HG03354 (cell line): ENCODE results near the gene SULT1C3.

Experiments used
- ATAC-seq: cut with Tn5 transposase; IDR thresholded peaks from one replicate; pipeline ENCODE4 v1.9.1; 2021; ENCODE audit warnings: mild to moderate bottlenecking; ENCODE audit not compliant: unreplicated experiment, poor library complexity, severe bottlenecking

Gene SULT1C3

GRCh38 chr2:108288534-108289106, 48.9 kb downstream of the SULT1C3 start, which contains the start of gene SULT1C2:
Gene SULT1C2, plus strand, starts transcription at chr2:108288895. Its CDS starts 4,773 bp downstream, at chr2:108293668.
- no peak for ATAC-seq

- no peak for ATAC-seq
Observed at GRCh38 chr2:108293850-108294249, 54.1 kb downstream of the SULT1C3 start.

- ATAC-seq, result no peak
Observed at GRCh38 chr2:108297436-108298141, 57.8 kb downstream of the SULT1C3 start.

GRCh38 chr2:108301558-108301957, 61.8 kb downstream of the SULT1C3 start:
- ATAC-seq, result no peak

- no peak for ATAC-seq
Observed at GRCh38 chr2:108304975-108305374, 65.2 kb downstream of the SULT1C3 start.

- no peak for ATAC-seq
Observed at GRCh38 chr2:108305901-108306300, 66.1 kb downstream of the SULT1C3 start.

GRCh38 chr2:108309903-108310302, 70.1 kb downstream of the SULT1C3 start:
- ATAC-seq, result no peak
